GM12891 (cell line): ENCODE results near the gene POU3F4.

Experiments
- POLR2A ChIP-seq: IDR thresholded peaks from 2 replicates; pipeline ENCODE4 v1.6.1; 2011; ENCODE audit warnings: low read depth, low read length, control low read depth
- POLR2AphosphoS5 ChIP-seq: IDR thresholded peaks from 2 replicates; pipeline ENCODE4 v1.6.1; 2011; ENCODE audit warnings: low read depth, low read length, control low read depth
- TAF1 ChIP-seq: IDR thresholded peaks from 2 replicates; pipeline ENCODE4 v1.6.1; 2011; ENCODE audit warnings: low read depth, low read length, control low read depth

DNA sequence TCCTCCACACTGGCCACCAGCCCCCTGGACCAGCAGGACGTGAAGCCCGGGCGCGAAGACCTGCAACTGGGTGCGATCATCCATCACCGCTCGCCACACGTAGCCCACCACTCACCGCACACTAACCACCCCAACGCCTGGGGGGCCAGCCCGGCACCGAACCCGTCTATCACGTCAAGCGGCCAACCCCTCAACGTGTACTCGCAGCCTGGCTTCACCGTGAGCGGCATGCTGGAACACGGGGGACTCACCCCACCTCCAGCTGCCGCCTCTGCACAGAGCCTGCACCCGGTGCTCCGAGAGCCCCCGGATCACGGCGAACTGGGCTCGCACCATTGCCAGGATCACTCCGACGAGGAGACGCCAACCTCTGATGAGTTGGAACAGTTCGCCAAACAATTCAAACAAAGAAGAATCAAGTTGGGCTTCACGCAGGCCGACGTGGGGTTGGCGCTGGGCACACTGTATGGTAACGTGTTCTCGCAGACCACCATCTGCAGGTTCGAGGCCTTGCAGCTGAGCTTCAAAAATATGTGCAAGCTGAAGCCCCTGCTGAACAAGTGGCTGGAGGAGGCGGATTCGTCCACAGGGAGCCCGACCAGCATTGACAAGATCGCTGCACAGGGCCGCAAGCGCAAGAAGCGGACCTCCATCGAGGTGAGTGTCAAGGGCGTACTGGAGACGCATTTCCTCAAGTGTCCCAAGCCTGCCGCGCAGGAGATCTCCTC, 600 bp downstream of the POU3F4 start:
- TF ChIP-seq POLR2A (no peak), POLR2AphosphoS5 (no peak), TAF1 (no peak)
